Measurements from ENCODE around the gene UBE2QL1. TPM values are rescaled to one million over a fixed set of nuclear protein-coding genes. Genes with fewer than 3 reads are reported as not detected.

The UBE2QL1 gene
- total RNA-seq, 1 experiment from 2014 or later: 0.50 TPM

DNA sequence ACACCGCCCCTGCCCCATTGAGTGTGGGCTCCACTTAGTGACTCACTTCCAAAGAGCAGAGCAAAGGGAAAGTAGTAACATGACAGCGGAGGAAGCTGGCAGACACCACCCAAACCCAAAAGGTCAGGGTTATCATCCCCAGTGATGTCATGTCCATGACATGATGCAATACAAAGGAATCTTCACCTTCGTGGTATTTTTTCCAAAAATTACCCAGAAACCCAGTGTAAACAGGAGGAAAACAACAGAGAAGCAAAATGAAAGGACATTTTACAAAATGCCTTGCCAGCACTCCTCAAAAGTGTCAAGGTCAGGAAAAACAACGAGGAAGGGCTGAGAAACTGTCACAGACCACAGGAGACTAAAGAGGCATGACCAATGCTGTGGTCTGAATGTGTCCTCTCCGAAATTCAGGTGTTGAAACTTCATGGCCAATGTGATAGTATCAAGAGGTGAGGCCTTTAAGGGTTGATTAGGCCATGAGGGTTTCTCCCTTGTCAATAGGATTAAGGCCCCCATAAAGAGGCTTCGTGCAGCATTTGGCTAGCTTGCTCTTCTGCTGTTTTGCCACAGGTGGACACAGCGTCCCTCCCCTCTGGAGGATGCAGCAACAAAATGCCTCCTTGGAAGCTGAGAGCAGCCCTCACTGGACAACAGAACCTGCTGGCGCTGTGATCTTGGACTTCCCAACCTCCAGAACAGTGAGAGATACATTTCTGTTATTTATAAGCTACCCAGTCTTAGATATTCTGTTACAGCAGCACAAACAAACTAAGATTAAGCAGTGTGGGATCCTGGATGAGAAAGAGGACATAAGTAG is 39.8 kb upstream of the UBE2QL1 start (continued):
- TF ChIP-seq E2F1 (CRISPR knock-in tag; IDR thresholded peaks at IDR 0.05): no peak
- no peak for TF ChIP-seq NR2C2 (CRISPR knock-in tag; IDR thresholded peaks at IDR 0.05)
- TF ChIP-seq, protein P1, sequence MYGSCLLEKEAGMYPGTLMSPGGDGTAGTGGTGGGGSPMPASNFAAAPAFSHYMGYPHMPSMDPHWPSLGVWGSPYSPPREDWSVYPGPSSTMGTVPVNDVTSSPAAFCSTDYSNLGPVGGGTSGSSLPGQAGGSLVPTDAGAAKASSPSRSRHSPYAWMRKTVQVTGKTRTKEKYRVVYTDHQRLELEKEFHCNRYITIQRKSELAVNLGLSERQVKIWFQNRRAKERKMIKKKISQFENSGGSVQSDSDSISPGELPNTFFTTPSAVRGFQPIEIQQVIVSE (CRISPR knock-in tag; IDR thresholded peaks at IDR 0.05; ENCODE audit: borderline replicate concordance): no peak

DNA sequence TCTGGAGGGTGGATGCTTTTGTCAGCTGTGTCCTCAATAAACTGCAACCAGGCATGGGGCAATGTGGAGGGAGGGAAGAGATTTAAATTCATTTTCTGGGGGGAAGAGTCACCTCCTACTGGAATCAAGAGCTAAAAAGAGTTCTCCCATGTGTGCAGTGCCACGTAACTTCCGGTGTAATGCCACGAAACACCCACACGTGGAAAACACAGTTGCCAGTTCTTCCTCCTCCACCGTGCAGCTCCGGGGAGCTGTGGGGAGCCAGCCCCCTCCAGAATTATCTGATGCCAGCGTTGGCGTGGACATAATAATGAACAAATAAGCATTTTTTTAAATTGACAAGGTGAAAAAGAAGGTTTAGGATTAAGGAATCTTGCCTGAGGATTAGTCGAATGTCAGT is 38.2 kb upstream of the UBE2QL1 start:
- Mint-ChIP-seq H3K27ac (no peak overlapping the region), H3K36me3 (no peaks in the 10 kb centered on the region), H3K4me1 (peaks cover 7% of the 10 kb centered on the region), H3K27me3 (ENCODE audit: low read depth) (peaks cover 3% of the 10 kb centered on the region; the same call in 1 of the 2 replicates), H3K4me3 (no peak overlapping the region), H3K9me3 (peaks cover 13% of the 10 kb centered on the region)
- ChIA-PET CTCF (no interaction called here), POLR2A (no interaction called here)
- ATAC-seq: no peak
- DNase-seq (ENCODE audit: low spot score): no peak
- TF ChIP-seq SMAD3 (CRISPR knock-in tag; IDR thresholded peaks at IDR 0.05; ENCODE audit: borderline replicate concordance) (no peak), E2F1 (CRISPR knock-in tag; IDR thresholded peaks at IDR 0.05) (no peak), FOXK1 (CRISPR knock-in tag; IDR thresholded peaks at IDR 0.05) (no peak), ATF6 (CRISPR knock-in tag; IDR thresholded peaks at IDR 0.05) (no peak), ZNF532 (CRISPR knock-in tag; IDR thresholded peaks at IDR 0.05; ENCODE audit: borderline replicate concordance) (no peak), RORB (CRISPR knock-in tag; IDR thresholded peaks at IDR 0.05) (no peak), ATF3 (CRISPR knock-in tag; conservative IDR thresholded peaks at IDR 0.05) (no peak), NR3C1 (CRISPR knock-in tag; conservative IDR thresholded peaks at IDR 0.05; ENCODE audit: low read depth) (no peak), ZSCAN18 (CRISPR knock-in tag; IDR thresholded peaks at IDR 0.05) (no peak), ZBTB21 (CRISPR knock-in tag; IDR thresholded peaks at IDR 0.05; ENCODE audit: borderline replicate concordance) (no peak), EMX1 (CRISPR knock-in tag; IDR thresholded peaks at IDR 0.05) (no peak)
- TF ChIP-seq, protein P1 (CRISPR knock-in tag; IDR thresholded peaks at IDR 0.05; ENCODE audit: borderline replicate concordance): no peak
- TF ChIP-seq, protein P2, sequence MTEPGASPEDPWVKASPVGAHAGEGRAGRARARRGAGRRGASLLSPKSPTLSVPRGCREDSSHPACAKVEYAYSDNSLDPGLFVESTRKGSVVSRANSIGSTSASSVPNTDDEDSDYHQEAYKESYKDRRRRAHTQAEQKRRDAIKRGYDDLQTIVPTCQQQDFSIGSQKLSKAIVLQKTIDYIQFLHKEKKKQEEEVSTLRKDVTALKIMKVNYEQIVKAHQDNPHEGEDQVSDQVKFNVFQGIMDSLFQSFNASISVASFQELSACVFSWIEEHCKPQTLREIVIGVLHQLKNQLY (CRISPR knock-in tag; IDR thresholded peaks at IDR 0.05): no peak
- TF ChIP-seq, protein P3, sequence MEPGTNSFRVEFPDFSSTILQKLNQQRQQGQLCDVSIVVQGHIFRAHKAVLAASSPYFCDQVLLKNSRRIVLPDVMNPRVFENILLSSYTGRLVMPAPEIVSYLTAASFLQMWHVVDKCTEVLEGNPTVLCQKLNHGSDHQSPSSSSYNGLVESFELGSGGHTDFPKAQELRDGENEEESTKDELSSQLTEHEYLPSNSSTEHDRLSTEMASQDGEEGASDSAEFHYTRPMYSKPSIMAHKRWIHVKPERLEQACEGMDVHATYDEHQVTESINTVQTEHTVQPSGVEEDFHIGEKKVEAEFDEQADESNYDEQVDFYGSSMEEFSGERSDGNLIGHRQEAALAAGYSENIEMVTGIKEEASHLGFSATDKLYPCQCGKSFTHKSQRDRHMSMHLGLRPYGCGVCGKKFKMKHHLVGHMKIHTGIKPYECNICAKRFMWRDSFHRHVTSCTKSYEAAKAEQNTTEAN (CRISPR knock-in tag; IDR thresholded peaks at IDR 0.05): no peak

All from WTC11 (cell line).